IMR-90 (cell line): ENCODE results near the gene IL1RAPL1. TPM values are rescaled to one million over a fixed set of nuclear protein-coding genes. Genes with fewer than 3 reads are reported as not detected.

Source experiments
- ATAC-seq: fragments of 200-7000 bp; cut with Tn5 transposase; 2 replicates; pipeline ENCODE4 v1.9.1; 2020; ENCODE audit warnings: low read depth, mild to moderate bottlenecking, moderate library complexity
- BruUV-seq: library from RNA; stranded (reverse); fragments of 400-500 nt; replicated peaks from 2 replicates; lab custom pipeline; 2021; lab: Mats Ljungman, UMichigan
- CTCF ChIA-PET: fragments of 300-600 bp; formaldehyde crosslinking; extraction: SDS; loops from one replicate; lab custom pipeline; 2021; ENCODE audit warnings: antibody characterized with exemption; lab: Yijun Ruan, JAX
- POLR2A ChIA-PET: fragments of 300-600 bp; sonication (Branson Sonifier 250); formaldehyde crosslinking; loops from one replicate; lab custom pipeline; 2022; ENCODE audit warnings: antibody characterized with exemption; ENCODE audit not compliant: unreplicated experiment; lab: Charles Lee
- DNase-seq: peaks from one replicate; pipeline ENCODE4 v3.0.0; 2013
- H2AFZ ChIP-seq: replicated peaks from 2 replicates; pipeline ENCODE3; 2013; ENCODE audit warnings: low read length, mild to moderate bottlenecking; ENCODE audit not compliant: poor library complexity
- H2AK5ac ChIP-seq: 2 replicates; pipeline ENCODE4 v1.6.1; 2013; ENCODE audit warnings: low read depth, low read length, inconsistent platforms
- H2AK9ac ChIP-seq: replicated peaks from 2 replicates; pipeline ENCODE3; 2013; ENCODE audit warnings: mild to moderate bottlenecking, low read depth, low read length, moderate library complexity; ENCODE audit not compliant: poor library complexity
- H2BK120ac ChIP-seq: 2 replicates; pipeline ENCODE4 v1.6.1; 2013; ENCODE audit warnings: low read depth, low read length, inconsistent platforms
- H2BK15ac ChIP-seq: 3 replicates; pipeline ENCODE4 v1.6.1; 2013; ENCODE audit warnings: low read depth, low read length, inconsistent platforms
- H2BK20ac ChIP-seq: 2 replicates; pipeline ENCODE4 v1.6.1; 2013; ENCODE audit warnings: low read depth, mild to moderate bottlenecking, inconsistent platforms, low read length, moderate library complexity
- H2BK5ac ChIP-seq: 2 replicates; pipeline ENCODE4 v1.6.1; 2013; ENCODE audit warnings: mild to moderate bottlenecking, low read depth, low read length, inconsistent platforms; ENCODE audit not compliant: poor library complexity, severe bottlenecking
- H3K14ac ChIP-seq: replicated peaks from 2 replicates; pipeline ENCODE4 v1.6.1; 2013; ENCODE audit warnings: low read depth, low read length, inconsistent platforms
- H3K18ac ChIP-seq: 2 replicates; pipeline ENCODE4 v1.6.1; 2013; ENCODE audit warnings: low read depth, low read length, control low read depth
- H3K23ac ChIP-seq: 2 replicates; pipeline ENCODE4 v1.6.1; 2013; ENCODE audit warnings: low read depth, low read length, inconsistent platforms
- H3K27ac ChIP-seq: 2 replicates; pipeline ENCODE4 v1.5.1; 2013; ENCODE audit warnings: mild to moderate bottlenecking, control low read depth, low read length; ENCODE audit not compliant: insufficient read depth
- H3K27me3 ChIP-seq: 2 replicates; pipeline ENCODE4 v1.6.1; 2013; ENCODE audit warnings: low read length; ENCODE audit not compliant: control insufficient read depth, insufficient read depth
- H3K36me3 ChIP-seq: 2 replicates; pipeline ENCODE4 v1.6.1; 2013; ENCODE audit warnings: low read length, mixed read lengths; ENCODE audit not compliant: control insufficient read depth, insufficient read depth
- H3K4ac ChIP-seq: 2 replicates; pipeline ENCODE4 v1.6.1; 2013; ENCODE audit warnings: low read depth, low read length, inconsistent platforms
- H3K4me1 ChIP-seq: 2 replicates; pipeline ENCODE4 v1.6.1; 2013; ENCODE audit warnings: low read length, mixed read lengths; ENCODE audit not compliant: control insufficient read depth, insufficient read depth
- H3K4me2 ChIP-seq: 2 replicates; pipeline ENCODE4 v1.6.1; 2013; ENCODE audit warnings: low read depth, mild to moderate bottlenecking, control low read depth, low read length, moderate library complexity
- H3K4me3 ChIP-seq: 2 replicates; pipeline ENCODE4 v1.5.1; 2013; ENCODE audit warnings: low read depth, mild to moderate bottlenecking, control low read depth, low read length, moderate library complexity; ENCODE audit not compliant: insufficient read depth
- H3K56ac ChIP-seq: 2 replicates; pipeline ENCODE4 v1.6.1; 2013; ENCODE audit warnings: low read length, inconsistent platforms; ENCODE audit not compliant: insufficient read depth; ENCODE audit errors: extremely low read depth
- H3K79me1 ChIP-seq, 2 experiments: 2 replicates each; pipeline ENCODE4 v1.6.1; 2013; ENCODE audit warnings: low read length in 2 of 2, inconsistent platforms in 1 of 2, low read depth in 1 of 2
- H3K9ac ChIP-seq: 2 replicates; pipeline ENCODE4 v1.6.1; 2013; ENCODE audit warnings: low read depth, low read length, control low read depth
- H3K9me1 ChIP-seq: 2 replicates; pipeline ENCODE4 v1.6.1; 2013; ENCODE audit warnings: low read length, inconsistent platforms; ENCODE audit not compliant: insufficient read depth
- H3K9me3 ChIP-seq: 2 replicates; pipeline ENCODE4 v1.6.1; 2013; ENCODE audit warnings: low read length; ENCODE audit not compliant: control insufficient read depth, insufficient read depth
- H4K20me1 ChIP-seq: 2 replicates; pipeline ENCODE4 v1.6.1; 2013; ENCODE audit warnings: low read length, inconsistent platforms; ENCODE audit not compliant: insufficient read depth
- H4K5ac ChIP-seq: 2 replicates; pipeline ENCODE4 v1.6.1; 2013; ENCODE audit warnings: mild to moderate bottlenecking, low read depth, low read length, control low read depth
- H4K8ac ChIP-seq, 2 experiments: 2 replicates each; pipeline ENCODE4 v1.6.1; 2013; ENCODE audit warnings: low read depth in 2 of 2, low read length in 2 of 2, control low read depth in 1 of 2, inconsistent platforms in 1 of 2
- H4K91ac ChIP-seq: 2 replicates; pipeline ENCODE4 v1.6.1; 2013; ENCODE audit warnings: low read depth, low read length, inconsistent platforms; ENCODE audit not compliant: insufficient read depth
- CEBPB ChIP-seq: IDR thresholded peaks from 2 replicates; pipeline ENCODE4 v1.6.1; 2012; ENCODE audit warnings: low read depth, low read length, improper control_type of control experiment
- POLR2A ChIP-seq: IDR thresholded peaks from 2 replicates; pipeline ENCODE4 v1.6.1; 2012; ENCODE audit warnings: mild to moderate bottlenecking, low read depth, low read length
- RCOR1 ChIP-seq: IDR thresholded peaks from 2 replicates; pipeline ENCODE4 v1.6.1; 2012; ENCODE audit warnings: mild to moderate bottlenecking, low read length, improper control_type of control experiment; ENCODE audit not compliant: insufficient replicate concordance
- SMC3 ChIP-seq: fragments of 150-350 bp; IDR thresholded peaks from 2 replicates; pipeline ENCODE4 v1.6.1; 2016; ENCODE audit warnings: low read depth, mild to moderate bottlenecking, antibody characterized with exemption, low read length, moderate library complexity
- WGBS, 2 experiments: methylation state at CpG; one replicate each; pipeline versions ENCODE4 v1.1.5 to v1.1.7; 2013; ENCODE audit warnings: missing lambda C conversion rate in 2 of 2; ENCODE audit not compliant: insufficient read length in 1 of 2; ENCODE audit errors: extremely low coverage in 2 of 2; 5-methylcytosine and 5-hydroxymethylcytosine counted together
- dilution Hi-C: fragments of 300-500 bp; cut with HindIII; formaldehyde crosslinking; loops from one replicate; pipeline ENCODE4 v1.14.3; 2018; ENCODE audit warnings: low sequenced_read_pairs; ENCODE audit not compliant: unreplicated experiment
- in situ Hi-C: fragments of 300-500 bp; cut with MboI; formaldehyde crosslinking; loops from 3 replicates; pipeline ENCODE4 v1.14.3; 2019; ENCODE audit warnings: low sequenced_read_pairs, inconsistent platforms, mixed read lengths
- intact Hi-C: fragments of 100-400 bp; cut with micrococcal nuclease; formaldehyde crosslinking; loops from 2 replicates; pipeline ENCODE4 v1.10.0; 2022
- polyA plus RNA-seq, 3 experiments: library from polyadenylated mRNA; depleted of rRNA; stranded (reverse); fragments of >200 nt; gene quantifications; 2 replicates each; pipeline ENCODE4 v1.2.3, GENCODE V29; 2012; ENCODE audit warnings: low replicate concordance in 1 of 3
- total RNA-seq: library from RNA; depleted of rRNA; stranded (reverse); fragments of >200 nt; gene quantifications from 2 replicates; pipeline ENCODE4 v1.2.3, GENCODE V29; 2012
- TF ChIP-seq, protein P1 (sequence below): fragments of 150-350 bp; IDR thresholded peaks from 2 replicates; pipeline ENCODE4 v1.6.1; 2016; ENCODE audit warnings: low read depth, mild to moderate bottlenecking, low read length, moderate library complexity, borderline replicate concordance

The IL1RAPL1 gene
- total and polyA plus RNA-seq, 2 of the 4 experiments (the other 2 are of a cell fraction) = 1.5 to 9.0 TPM

DNA sequence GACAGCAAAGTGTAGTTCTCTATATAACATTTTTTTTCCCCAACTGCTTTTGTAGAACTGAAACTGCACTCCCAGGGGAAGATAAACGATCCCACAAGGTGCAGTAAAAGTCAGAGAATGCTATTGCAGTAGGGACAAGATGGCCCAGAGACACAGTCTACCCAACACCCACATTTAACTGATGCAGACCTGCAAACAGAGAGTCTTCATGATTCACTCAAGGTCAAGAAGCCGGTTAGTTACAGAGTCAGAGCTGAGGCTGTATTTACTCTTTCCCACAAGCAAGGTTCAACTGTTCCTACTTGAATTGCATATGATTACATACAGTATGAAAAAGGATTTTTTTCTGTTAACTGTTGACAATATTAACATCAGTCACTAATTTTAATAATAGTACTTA, 654.6 kb downstream of the IL1RAPL1 start:
- Histone ChIP-seq H3K4ac (no peak overlapping the region), H2BK15ac (no peak overlapping the region), H2BK5ac (no peak overlapping the region), H2AFZ (no peak overlapping the region), H4K91ac (no peak overlapping the region), H4K20me1 (no peaks in the 10 kb centered on the region), H2AK9ac (no peak overlapping the region), H3K36me3 (no peaks in the 10 kb centered on the region), H3K4me1 (0 out of 2 replicates have a peak, but pooled peaks cover 2% of the 10 kb centered on the region), H2BK20ac (no peak overlapping the region), H3K4me3 (no peak overlapping the region), H3K14ac (no peak overlapping the region), H3K27me3 (no peaks in the 10 kb centered on the region), H3K9ac (no peak overlapping the region), H2AK5ac (no peak overlapping the region), H3K23ac (no peak overlapping the region), H3K4me2 (no peak overlapping the region), H3K56ac (no peak overlapping the region), H3K79me1 (no peaks in the 10 kb centered on the region), H3K27ac (no peak overlapping the region), H3K18ac (no peak overlapping the region), H2BK120ac (no peak overlapping the region), H3K9me1 (no peaks in the 10 kb centered on the region; the same call in 1 of the 2 replicates), H3K9me3 (no peaks in the 10 kb centered on the region), H4K5ac (no peak overlapping the region), H4K8ac (no peak overlapping the region)
- CTCF ChIA-PET = no interaction called here
- dilution Hi-C loops = no loop called here
- ATAC-seq (peak; percentile 42; the same call in 1 of the 2 replicates), DNase-seq (peak; percentile 62)
- TF ChIP-seq, protein P1, sequence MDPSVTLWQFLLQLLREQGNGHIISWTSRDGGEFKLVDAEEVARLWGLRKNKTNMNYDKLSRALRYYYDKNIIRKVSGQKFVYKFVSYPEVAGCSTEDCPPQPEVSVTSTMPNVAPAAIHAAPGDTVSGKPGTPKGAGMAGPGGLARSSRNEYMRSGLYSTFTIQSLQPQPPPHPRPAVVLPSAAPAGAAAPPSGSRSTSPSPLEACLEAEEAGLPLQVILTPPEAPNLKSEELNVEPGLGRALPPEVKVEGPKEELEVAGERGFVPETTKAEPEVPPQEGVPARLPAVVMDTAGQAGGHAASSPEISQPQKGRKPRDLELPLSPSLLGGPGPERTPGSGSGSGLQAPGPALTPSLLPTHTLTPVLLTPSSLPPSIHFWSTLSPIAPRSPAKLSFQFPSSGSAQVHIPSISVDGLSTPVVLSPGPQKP = no peak
- no peak for TF ChIP-seq SMC3
- TF ChIP-seq CEBPB = no peak
- no peak for TF ChIP-seq POLR2A
- no peak for TF ChIP-seq RCOR1
- POLR2A ChIA-PET = no interaction called here
- no TSS peak for BruUV-seq
- intact Hi-C loops = no loop called here
- in situ Hi-C loops = no loop called here
- WGBS, 2 experiments = no CpG with 5 or more reads among the region's 2 CpGs
